NCI-H2196 (cell line): ENCODE measurements around the gene FBXW5.
A peak's percentile ranks its signal among the peaks of the same experiment; 100 is the strongest.

Source experiments
- DNase-seq: peaks from one replicate; lab custom pipeline; 2025; ENCODE audit not compliant: unreplicated experiment; lab: John Stamatoyannopoulos, UW

FBXW5 gene

GRCh38 chr9:136913701-136914438 lies 30.7 kb downstream of the FBXW5 start:
- no peak for DNase-seq

DNA sequence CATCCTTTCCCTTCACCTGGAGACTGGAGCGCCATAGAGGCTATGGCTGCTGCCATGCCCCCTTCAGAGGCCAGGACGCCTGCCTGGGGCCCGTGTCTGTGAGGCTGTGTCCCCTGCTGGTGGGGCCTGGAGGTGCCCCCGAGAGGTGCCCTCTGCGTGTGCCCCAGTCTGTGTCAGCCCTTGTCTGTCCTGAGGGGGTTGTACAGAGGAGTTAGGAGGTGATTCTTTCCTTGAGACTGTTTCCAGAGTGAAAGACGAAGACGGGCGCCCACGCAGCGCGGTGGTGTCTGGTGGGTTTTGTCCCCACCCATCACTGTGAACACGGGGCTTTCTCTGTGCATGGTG lies 33.7 kb downstream of the FBXW5 start:
- no peak for DNase-seq

GRCh38 chr9:136910197-136910900 lies 34.2 kb downstream of the FBXW5 start:
- DNase-seq, result no peak

GRCh38 chr9:136907011-136907914 lies 37.3 kb downstream of the FBXW5 start:
- DNase-seq, result no peak

DNA sequence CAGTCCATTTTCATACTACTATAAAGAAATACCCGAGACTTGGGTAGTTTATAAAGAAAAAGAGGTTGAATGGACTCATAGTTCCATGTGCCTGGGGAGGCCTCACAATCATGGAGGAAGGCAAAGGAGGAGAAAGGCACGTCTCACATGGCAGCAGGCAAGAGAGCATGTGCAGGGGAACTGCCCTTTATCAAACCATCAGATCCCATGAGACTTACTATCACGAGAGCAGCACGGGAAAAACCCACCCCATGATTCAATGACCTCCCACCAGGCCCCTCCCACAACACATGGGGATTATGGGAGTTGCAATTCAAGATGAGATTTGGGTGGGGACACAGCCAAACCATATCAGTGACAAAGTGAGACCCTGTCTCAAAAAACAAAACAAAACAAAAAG lies 38.3 kb downstream of the FBXW5 start:
- DNase-seq, result no peak

GRCh38 chr9:136903041-136903554 lies 41.4 kb downstream of the FBXW5 start:
- no peak for DNase-seq

DNA sequence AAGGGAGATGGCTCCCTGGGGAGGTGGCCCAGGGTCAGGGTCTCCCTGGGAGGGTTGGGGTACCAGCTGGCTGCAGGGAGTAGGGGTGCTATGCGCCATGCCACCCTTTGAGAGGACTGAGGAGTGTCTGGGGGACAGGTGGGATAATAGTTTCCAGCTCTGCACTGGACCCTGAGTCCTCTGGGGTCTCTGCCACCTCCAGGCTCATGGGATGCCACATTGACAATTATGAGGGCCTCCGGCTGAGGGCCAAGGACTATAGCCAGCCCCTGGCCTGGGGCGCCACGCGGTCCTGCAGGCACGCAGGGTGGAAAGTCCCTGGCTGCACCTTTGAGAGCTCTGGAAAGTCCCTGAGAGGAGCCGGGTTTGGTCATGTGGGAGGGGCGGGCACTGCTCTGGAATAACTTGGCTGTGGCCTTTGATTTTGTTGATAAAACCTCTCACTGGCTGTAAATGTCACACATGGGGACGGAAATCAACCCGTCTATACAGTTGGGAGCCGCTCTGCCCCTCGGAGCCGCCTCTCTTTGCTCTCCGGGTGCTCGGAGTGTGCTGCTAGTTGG lies 42.2 kb downstream of the FBXW5 start:
- DNase-seq, result peak; percentile 69

GRCh38 chr9:136901516-136902258 lies 42.9 kb downstream of the FBXW5 start:
- DNase-seq, result peak; percentile 51

DNA sequence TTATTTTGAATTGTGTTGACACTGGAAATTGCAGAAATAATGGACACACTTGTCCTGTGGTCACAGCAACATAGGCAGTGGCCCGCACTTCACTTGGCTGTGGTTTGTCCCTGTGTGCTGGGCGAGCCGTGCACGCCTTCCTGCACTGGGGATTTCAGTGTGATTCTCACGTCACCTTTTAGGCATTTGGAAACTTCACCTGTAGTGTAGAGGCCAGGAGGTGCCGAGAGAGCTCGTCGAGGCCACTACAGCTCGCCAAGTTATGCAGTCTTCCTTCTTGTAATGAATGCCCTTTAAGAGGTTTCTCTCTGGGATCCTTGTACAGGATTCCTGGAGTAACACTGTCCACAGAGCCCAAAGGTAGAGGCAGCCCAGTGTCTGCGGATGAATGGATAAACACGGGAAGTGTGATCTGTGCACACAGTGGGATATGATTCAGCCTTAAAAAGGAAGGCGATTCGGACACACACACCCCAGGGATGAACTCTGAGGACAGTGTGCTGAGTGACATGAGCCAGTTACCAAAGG lies 43.5 kb downstream of the FBXW5 start:
- DNase-seq, result peak; percentile 34

DNA sequence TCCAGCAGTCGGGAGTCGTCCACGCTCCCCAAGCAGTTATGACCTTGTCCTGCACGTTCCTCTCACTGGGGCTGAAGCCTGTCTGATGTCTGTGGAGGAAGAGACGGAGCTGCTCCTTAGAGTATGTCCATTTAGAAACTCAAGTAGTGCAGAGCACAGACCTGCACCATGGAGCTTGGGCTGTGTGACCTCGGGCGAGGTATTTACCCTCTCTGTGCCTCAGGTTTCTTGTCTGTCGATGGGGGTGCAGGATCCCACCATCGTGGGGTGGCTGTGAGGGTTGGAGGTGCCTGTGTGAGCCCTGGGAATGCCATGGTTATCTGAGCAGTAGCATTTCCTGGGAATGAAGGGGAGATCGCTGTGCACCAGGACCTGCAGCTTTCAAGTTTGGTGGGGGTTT lies 44.0 kb downstream of the FBXW5 start:
- DNase-seq, result no peak

GRCh38 chr9:136899196-136899595 lies 45.3 kb downstream of the FBXW5 start:
- DNase-seq, result no peak

DNA sequence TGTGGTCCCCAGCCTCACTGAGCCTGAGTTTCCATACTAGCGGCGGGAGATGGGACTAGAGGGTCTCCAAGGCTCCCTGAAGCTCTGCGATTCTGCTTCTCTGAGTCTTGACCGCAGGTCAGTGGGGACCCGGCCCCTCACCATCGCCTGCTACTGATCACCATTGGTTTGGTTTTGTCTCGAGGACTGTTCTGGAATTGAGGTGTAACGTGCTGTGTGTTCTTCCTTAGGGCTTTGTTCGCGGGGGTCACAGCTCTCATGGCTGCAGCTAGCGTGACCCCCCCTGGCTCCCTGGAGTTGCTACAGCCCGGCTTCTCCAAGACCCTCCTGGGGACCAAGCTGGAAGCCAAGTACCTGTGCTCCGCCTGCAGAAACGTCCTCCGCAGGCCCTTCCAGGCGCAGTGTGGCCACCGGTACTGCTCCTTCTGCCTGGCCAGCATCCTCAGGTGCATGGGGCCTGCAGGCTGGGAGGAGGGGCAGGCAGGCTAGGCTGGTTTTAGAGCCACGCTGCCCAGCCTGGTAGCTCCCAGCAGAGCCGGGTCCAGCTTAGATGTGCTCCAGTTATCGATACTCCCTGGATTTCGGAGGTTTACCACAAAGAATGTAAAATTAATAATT lies 45.9 kb downstream of the FBXW5 start:
- no peak for DNase-seq

DNA sequence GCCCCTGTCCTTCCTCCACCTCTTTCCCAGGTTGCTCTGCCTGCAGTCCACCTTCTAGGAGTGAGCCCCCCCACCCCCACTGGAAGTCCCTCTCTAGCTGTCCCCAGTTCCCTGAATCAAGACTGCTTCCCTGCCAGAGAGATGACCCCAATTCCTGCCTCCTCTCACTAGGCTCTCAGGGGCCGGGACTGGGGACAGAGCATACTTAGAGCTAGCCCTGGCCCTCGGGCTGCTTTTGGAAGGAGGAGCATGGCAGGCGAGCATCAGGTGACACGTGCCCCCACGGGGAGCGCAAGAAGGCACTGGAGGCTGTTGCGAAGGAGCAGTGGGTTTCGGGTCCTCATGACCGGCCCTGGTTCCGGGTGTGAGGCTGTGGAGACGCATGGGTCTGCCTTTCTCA lies 48.5 kb downstream of the FBXW5 start:
- no peak for DNase-seq

- no peak for DNase-seq
These were observed 53.9 kb downstream of the FBXW5 start for GRCh38 chr9:136890661-136891060.
